NCI-H526 (cell line): ENCODE results near the gene ZNF613.
"Not testable (repeated sequence)": the region's sequence is repeated elsewhere in the genome, so short reads cannot be mapped to it uniquely, and the experiment has no call there.

Source experiments
- DNase-seq, 2 experiments: peaks; one replicate each; lab custom pipeline; 2025; lab: John Stamatoyannopoulos, UW

The ZNF613 gene

DNA sequence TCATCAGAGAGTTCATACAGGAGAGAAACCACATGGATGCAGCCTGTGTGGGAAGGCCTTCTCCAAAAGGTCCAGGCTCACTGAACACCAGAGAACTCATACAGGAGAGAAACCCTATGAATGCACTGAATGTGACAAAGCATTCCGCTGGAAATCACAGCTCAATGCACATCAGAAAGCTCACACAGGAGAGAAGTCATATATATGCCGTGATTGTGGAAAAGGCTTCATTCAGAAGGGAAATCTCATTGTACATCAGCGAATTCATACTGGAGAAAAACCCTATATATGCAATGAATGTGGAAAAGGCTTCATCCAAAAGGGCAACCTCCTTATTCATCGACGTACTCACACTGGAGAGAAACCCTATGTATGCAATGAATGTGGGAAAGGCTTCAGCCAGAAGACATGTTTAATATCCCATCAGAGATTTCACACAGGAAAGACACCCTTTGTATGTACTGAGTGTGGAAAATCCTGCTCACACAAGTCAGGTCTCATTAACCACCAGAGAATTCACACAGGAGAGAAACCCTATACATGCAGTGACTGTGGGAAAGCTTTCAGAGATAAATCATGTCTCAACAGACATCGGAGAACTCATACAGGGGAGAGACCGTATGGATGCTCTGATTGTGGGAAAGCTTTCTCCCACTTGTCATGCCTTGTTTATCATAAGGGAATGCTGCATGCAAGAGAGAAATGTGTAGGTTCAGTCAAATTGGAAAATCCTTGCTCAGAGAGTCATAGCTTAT lies 17.7 kb downstream of the ZNF613 start:
- DNase-seq: no peak

DNA sequence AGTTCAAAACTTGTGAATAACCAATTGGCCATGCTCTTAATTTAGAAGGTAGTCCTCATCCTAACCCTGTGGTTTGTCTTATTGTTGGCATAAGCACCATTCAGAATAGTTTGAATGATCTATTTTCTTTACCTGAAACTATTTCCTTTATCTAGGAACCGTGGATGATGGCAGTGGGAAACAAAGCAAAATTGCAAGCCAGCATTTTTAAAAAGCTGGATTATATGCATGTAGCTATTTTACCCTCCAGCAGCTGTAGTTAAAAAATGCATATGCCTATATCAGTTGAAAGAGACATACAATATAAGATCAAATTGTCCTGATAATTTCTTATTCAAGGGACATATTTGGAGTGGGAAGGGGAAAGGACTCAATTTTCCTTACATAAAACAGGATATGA lies 19.3 kb downstream of the ZNF613 start:
- no peak for DNase-seq

DNA sequence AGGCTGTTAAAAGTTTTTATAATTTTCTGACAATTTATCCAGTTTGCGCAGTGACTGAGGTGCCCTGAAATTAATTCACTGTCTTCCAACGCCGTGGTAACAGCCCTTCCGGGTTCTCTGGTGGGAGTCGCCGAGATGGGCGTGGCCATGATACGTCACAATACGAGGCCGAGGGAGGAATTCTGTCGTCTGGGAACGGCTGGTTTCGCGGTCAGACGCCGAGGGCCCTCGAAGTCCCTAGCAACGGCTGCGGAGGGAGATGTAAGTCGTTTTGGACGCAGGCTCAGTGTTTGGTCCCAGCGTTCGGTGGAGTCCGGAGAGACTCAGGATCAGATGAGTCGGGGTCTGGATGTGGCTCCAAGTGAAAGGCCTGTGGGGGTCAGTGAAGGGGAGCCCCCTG lies 21.7 kb downstream of the ZNF613 start:
- DNase-seq: no peak

DNA sequence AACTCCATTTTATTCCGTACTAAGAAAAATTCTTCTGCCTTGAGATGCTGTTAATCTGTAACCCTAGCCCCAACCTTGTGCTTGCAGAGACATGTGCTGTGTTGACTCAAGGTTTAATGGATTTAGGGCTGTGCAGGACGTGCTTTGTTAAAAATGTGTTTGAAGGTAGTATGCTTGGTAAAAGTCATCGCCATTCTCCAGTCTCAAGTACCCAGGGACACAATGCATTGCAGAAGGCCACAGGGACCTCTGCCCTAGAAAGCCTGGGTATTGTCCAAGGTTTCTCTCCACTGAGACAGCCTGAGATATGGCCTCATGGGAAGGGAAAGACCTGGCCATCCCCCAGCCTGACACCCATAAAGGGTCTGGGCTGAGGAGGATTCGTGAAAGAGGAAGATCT lies 30.6 kb downstream of the ZNF613 start:
- DNase-seq: not testable (repeated sequence)

GRCh38 chr19:51959791-51960190 lies 32.5 kb downstream of the ZNF613 start:
- no peak for DNase-seq

- not testable (repeated sequence) for DNase-seq
Measured at GRCh38 chr19:51960621-51961233, 33.5 kb downstream of the ZNF613 start.

- no peak for DNase-seq
Measured at GRCh38 chr19:51965583-51965982, 38.3 kb downstream of the ZNF613 start.

GRCh38 chr19:51970718-51971117 lies 43.4 kb downstream of the ZNF613 start:
- no peak for DNase-seq

DNA sequence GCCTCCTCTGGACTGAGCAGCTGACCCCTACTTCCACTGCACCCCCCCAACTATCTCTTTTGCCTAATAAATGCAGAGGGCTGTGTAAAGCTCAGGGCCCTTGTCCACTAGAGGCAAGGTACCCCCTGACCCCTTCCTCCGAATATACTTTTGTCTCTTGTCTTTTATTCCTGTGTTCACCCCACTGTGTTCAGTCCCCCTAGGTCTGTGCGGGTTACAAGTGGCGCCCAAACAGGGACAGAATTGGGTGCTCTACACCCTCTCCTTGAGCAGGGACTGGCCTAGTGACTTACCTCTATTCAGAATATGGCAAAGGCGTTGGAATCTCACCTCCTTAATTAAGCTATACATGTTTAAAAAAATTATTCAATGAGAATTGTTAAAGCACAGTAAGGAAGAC lies 44.4 kb downstream of the ZNF613 start:
- no peak for DNase-seq

GRCh38 chr19:51975787-51976186 lies 48.5 kb downstream of the ZNF613 start:
- DNase-seq: not testable (repeated sequence)

DNA sequence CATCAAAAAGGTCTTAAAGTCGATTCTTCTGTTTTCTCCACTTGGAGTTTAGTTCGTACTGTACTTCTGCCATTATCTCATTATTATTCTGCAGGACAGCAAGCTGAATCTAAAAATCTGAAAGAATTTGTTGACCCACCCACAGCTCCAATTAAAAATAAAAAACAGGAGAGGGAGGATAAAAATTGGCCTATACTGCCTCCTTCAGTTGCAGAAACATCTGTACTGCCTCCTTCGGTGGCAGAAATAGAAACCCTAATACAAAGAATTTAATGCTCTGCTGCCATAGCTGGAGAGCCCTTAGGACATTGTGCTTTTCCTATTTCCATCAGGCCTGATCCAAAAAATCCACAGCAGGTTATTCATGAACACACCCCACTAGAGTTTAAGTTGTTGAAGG lies 49.6 kb downstream of the ZNF613 start:
- no peak for DNase-seq

GRCh38 chr19:51977346-51977745 lies 50.1 kb downstream of the ZNF613 start:
- DNase-seq: no peak

- no peak for DNase-seq
Measured at GRCh38 chr19:51978882-51979281, 51.6 kb downstream of the ZNF613 start.

GRCh38 chr19:51980116-51980736 lies 53.0 kb downstream of the ZNF613 start:
- DNase-seq: peak; percentile 15 to 22

DNA sequence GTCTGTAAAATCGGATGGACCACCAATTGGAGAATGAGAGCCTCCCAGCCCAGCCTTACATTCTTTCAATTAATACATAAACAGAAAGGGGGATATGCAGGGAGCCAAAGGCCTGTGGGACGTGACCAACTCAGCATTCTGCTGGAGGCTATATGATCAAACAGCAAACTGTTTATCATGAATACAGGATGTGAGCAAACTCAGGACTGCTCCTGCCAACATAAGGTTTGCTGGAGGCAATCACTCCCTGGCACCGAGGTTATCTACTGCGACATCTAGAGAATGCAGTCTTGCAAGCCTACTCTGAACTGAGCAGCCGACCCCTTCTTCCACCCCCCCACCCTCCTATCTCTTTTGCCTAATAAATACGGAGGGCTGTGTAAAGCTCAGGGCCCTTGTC lies 53.7 kb downstream of the ZNF613 start:
- DNase-seq: not testable (repeated sequence)

DNA sequence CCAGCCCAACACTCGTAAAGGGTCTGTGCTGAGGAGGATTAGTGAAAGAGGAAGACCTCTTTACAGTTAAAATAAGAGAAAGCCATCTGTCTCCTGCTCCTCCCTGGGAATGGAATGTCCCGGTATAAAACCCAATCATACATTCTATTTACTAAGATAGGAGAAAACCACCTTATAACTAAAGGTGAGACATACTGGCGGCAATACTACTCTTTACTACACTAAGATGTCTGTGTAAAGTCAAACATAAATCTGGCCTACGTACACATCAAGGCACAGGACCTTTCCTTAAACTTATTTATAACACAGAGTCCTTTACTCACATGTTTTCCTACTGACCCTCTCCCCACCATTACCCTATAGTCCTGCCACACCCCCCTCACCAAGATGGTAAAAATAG lies 56.1 kb downstream of the ZNF613 start:
- no peak for DNase-seq

DNA sequence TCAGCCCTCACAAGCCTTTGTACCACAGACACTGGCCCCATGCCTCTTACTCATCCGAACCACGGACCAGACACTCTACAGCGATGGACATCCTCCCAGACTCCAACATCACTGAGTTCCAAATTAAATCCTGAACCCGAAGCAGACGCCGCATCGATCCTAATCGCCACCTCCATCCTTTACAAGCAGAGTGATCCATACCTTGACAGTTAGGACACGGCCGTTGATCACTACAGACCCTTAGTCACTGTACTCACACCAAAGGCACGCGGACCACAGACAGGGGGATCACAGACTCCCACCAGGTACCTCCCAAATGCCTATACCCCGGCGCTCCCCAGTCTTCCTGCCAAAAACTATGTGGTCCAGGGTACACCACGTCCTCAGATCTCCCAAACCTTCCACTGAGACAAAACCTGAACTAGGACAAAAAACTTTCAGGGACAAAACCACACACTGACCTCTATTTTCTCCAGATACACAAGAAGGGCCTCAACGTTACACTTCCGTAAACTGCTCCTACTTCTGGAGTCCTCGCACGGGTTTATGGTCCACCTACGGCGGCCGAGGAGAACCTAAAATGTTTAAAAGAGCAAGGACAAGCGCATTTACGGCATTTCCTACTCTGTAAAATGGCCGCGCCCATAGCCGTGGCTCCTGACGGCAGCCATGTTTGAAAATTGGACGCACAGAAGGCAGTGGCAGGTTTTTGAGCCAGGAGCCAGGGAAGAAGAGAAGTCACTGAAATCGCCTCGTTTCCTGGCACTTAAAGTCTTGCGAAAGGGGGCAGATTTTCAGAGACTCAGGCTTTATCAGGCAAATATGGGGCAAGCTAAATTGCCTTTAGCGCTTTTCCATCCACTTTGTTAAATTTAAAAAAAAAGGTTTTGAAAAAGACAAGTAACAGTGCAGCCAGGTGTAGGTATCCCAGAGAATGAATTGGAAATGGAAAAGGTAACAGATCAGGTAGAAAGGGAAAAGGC lies 59.3 kb downstream of the ZNF613 start, which contains the start of gene ZNF350:
Gene ZNF350 (minus strand): TSS at position 532 of the 983 bp plus-strand sequence. CDS start 12,480 bp downstream, outside the sequence.
- peak; percentile 93 to 97 for DNase-seq

DNA sequence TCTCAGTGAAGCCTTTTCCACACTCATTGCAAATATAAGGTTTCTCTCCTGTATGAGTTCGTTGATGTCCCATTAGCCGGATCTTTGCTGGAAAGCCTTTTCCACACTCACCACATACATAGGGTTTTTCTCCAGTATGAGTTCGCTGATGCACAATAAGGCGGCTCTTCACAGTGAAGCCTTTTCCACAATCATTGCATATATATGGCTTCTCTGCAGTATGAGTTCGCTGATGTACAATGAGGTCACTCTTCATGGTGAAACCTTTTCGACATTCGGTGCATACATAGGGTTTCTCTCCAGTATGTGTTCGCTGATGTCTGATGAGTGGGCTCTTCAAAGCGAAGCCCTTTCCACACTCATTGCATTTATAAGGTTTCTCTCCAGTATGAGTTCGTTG lies 66.2 kb downstream of the ZNF613 start:
- DNase-seq: no peak

DNA sequence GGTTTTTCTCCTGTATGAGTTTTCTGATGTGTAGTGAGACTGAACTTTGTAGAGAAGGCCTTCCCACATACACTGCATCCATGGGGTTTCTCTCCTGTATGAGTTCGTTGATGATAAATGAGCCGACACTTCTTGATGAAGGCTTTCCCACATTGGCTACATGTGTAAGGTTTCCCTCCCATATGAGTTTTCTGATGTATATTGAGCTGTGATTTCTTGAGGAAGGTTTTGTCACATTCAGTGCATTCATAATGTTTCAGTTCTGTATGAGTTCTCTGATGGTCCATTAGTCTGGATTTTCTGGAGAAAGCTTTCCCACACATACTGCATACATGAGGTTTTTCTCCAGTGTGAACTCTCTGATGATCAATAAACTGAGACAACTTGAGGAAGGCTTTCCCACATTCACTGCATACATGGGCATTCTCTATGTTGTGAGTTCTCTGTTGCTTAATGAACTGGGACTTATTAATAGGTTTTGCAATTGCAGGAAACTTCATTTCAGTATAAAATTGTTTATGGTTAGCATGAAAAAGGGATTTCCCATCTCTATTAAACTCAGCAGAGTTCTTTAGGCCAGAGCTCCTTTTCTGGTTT lies 66.9 kb downstream of the ZNF613 start:
- no peak for DNase-seq
